ENCODE results near the gene NFATC1. TPM values are rescaled to one million over a fixed set of nuclear protein-coding genes. Genes with fewer than 3 reads are reported as not detected.

NFATC1 gene
- total and polyA plus RNA-seq, 9 donors = 7.0 to 17.1 (median 12.6) TPM

- Histone ChIP-seq H3K4me1 (ENCODE audit: control insufficient read depth, insufficient read depth, low read length) (peaks cover 37% of the 10 kb centered on the region), H3K9me3 (replicated peaks; ENCODE audit: control insufficient read depth, low read depth, low read length) (no peaks in the 10 kb centered on the region), H3K27me3 (ENCODE audit: control insufficient read depth, insufficient read depth, low read length) (no peaks in the 10 kb centered on the region), H3K4me3 (ENCODE audit: low read length) (no peak overlapping the region), H3K36me3 (ENCODE audit: control insufficient read depth, insufficient read depth, low read length) (peaks cover 23% of the 10 kb centered on the region), H3K27ac (ENCODE audit: low read length) (peak overlapping the region; percentile 82)
- peak; percentile 76 for DNase-seq
- WGBS (ENCODE audit: insufficient coverage) = 43% methylated on average over 40 of the region's 50 CpGs
These were observed 89.2 kb downstream of the NFATC1 start for GRCh38 chr18:79484661-79485621.

- Histone ChIP-seq H3K36me3 (ENCODE audit: control insufficient read depth, insufficient read depth, low read length) (peaks cover 29% of the 10 kb centered on the region), H3K27me3 (ENCODE audit: control insufficient read depth, insufficient read depth, low read length) (no peaks in the 10 kb centered on the region), H3K27ac (ENCODE audit: low read length) (peak overlapping the region; percentile 82), H3K4me3 (ENCODE audit: low read length) (no peak overlapping the region), H3K4me1 (ENCODE audit: control insufficient read depth, insufficient read depth, low read length) (peaks cover 31% of the 10 kb centered on the region), H3K9me3 (replicated peaks; ENCODE audit: control insufficient read depth, low read depth, low read length) (no peaks in the 10 kb centered on the region)
- WGBS (ENCODE audit: insufficient coverage) = 48% methylated on average over 12 of the region's 16 CpGs
- peak; percentile 87 for DNase-seq
These were observed 90.1 kb downstream of the NFATC1 start for GRCh38 chr18:79485788-79486355.

GRCh38 chr18:79486356-79487182 is 90.8 kb downstream of the NFATC1 start:
- Histone ChIP-seq H3K27me3 (ENCODE audit: control insufficient read depth, insufficient read depth, low read length) (no peaks in the 10 kb centered on the region), H3K4me3 (ENCODE audit: low read length) (no peak overlapping the region), H3K4me1 (ENCODE audit: control insufficient read depth, insufficient read depth, low read length) (peaks cover 30% of the 10 kb centered on the region), H3K9me3 (replicated peaks; ENCODE audit: control insufficient read depth, low read depth, low read length) (no peaks in the 10 kb centered on the region), H3K27ac (ENCODE audit: low read length) (no peak overlapping the region), H3K36me3 (ENCODE audit: control insufficient read depth, insufficient read depth, low read length) (peaks cover 29% of the 10 kb centered on the region)
- WGBS (ENCODE audit: insufficient coverage) = 84% methylated on average over 69 of the region's 69 CpGs
- no peak for DNase-seq

- 88% methylated on average over 41 of the region's 42 CpGs for WGBS (ENCODE audit: insufficient coverage)
- Histone ChIP-seq H3K4me1 (ENCODE audit: control insufficient read depth, insufficient read depth, low read length) (peaks cover 32% of the 10 kb centered on the region), H3K4me3 (ENCODE audit: low read length) (no peak overlapping the region), H3K27me3 (ENCODE audit: control insufficient read depth, insufficient read depth, low read length) (no peaks in the 10 kb centered on the region), H3K9me3 (replicated peaks; ENCODE audit: control insufficient read depth, low read depth, low read length) (no peaks in the 10 kb centered on the region), H3K27ac (ENCODE audit: low read length) (no peak overlapping the region), H3K36me3 (ENCODE audit: control insufficient read depth, insufficient read depth, low read length) (peaks cover 29% of the 10 kb centered on the region)
- DNase-seq = no peak
These were observed 91.6 kb downstream of the NFATC1 start for GRCh38 chr18:79487183-79487800.

- H3K36me3 ChIP-seq (ENCODE audit: control insufficient read depth, insufficient read depth, low read length) = peaks cover 29% of the 10 kb centered on the region
- H3K27ac ChIP-seq (ENCODE audit: low read length) = no peak overlapping the region
- H3K27me3 ChIP-seq (ENCODE audit: control insufficient read depth, insufficient read depth, low read length) = no peaks in the 10 kb centered on the region
- DNase-seq = no peak
- H3K4me3 ChIP-seq (ENCODE audit: low read length) = no peak overlapping the region
- H3K9me3 ChIP-seq (replicated peaks; ENCODE audit: control insufficient read depth, low read depth, low read length) = no peaks in the 10 kb centered on the region
- H3K4me1 ChIP-seq (ENCODE audit: control insufficient read depth, insufficient read depth, low read length) = peaks cover 32% of the 10 kb centered on the region
- 51% methylated on average over 12 of the region's 22 CpGs for WGBS (ENCODE audit: insufficient coverage)
These were observed 92.1 kb downstream of the NFATC1 start for GRCh38 chr18:79487801-79488201.

- H3K36me3 ChIP-seq (ENCODE audit: control insufficient read depth, insufficient read depth, low read length) = peaks cover 30% of the 10 kb centered on the region
- no peaks in the 10 kb centered on the region for H3K27me3 ChIP-seq (ENCODE audit: control insufficient read depth, insufficient read depth, low read length)
- no peak overlapping the region for H3K27ac ChIP-seq (ENCODE audit: low read length)
- DNase-seq = no peak
- WGBS (ENCODE audit: insufficient coverage) = 69% methylated on average over 25 of the region's 26 CpGs
- H3K9me3 ChIP-seq (replicated peaks; ENCODE audit: control insufficient read depth, low read depth, low read length) = no peaks in the 10 kb centered on the region
- no peak overlapping the region for H3K4me3 ChIP-seq (ENCODE audit: low read length)
- H3K4me1 ChIP-seq (ENCODE audit: control insufficient read depth, insufficient read depth, low read length) = peaks cover 32% of the 10 kb centered on the region
These were observed 92.8 kb downstream of the NFATC1 start for GRCh38 chr18:79488311-79489050.

- H3K4me1 ChIP-seq (ENCODE audit: control insufficient read depth, insufficient read depth, low read length) = peaks cover 27% of the 10 kb centered on the region
- H3K27me3 ChIP-seq (ENCODE audit: control insufficient read depth, insufficient read depth, low read length) = no peaks in the 10 kb centered on the region
- peaks cover 34% of the 10 kb centered on the region for H3K36me3 ChIP-seq (ENCODE audit: control insufficient read depth, insufficient read depth, low read length)
- no peak for DNase-seq
- H3K9me3 ChIP-seq (replicated peaks; ENCODE audit: control insufficient read depth, low read depth, low read length) = no peaks in the 10 kb centered on the region
- WGBS (ENCODE audit: insufficient coverage) = 89% methylated on average over 28 of the region's 32 CpGs
- no peak overlapping the region for H3K27ac ChIP-seq (ENCODE audit: low read length)
- H3K4me3 ChIP-seq (ENCODE audit: low read length) = no peak overlapping the region
These were observed 93.5 kb downstream of the NFATC1 start for GRCh38 chr18:79489051-79489898.

- H3K9me3 ChIP-seq (replicated peaks; ENCODE audit: control insufficient read depth, low read depth, low read length) = no peaks in the 10 kb centered on the region
- H3K36me3 ChIP-seq (ENCODE audit: control insufficient read depth, insufficient read depth, low read length) = peaks cover 34% of the 10 kb centered on the region
- no peaks in the 10 kb centered on the region for H3K27me3 ChIP-seq (ENCODE audit: control insufficient read depth, insufficient read depth, low read length)
- WGBS (ENCODE audit: insufficient coverage) = 67% methylated on average over 14 of the region's 16 CpGs
- H3K4me1 ChIP-seq (ENCODE audit: control insufficient read depth, insufficient read depth, low read length) = peaks cover 19% of the 10 kb centered on the region
- H3K4me3 ChIP-seq (ENCODE audit: low read length) = no peak overlapping the region
- no peak overlapping the region for H3K27ac ChIP-seq (ENCODE audit: low read length)
- DNase-seq = no peak
These were observed 94.3 kb downstream of the NFATC1 start for GRCh38 chr18:79489899-79490625.

Measured in muscle of leg (tissue), 11 donors.